Measurements from ENCODE around the gene EHBP1. TPM values are rescaled to one million over a fixed set of nuclear protein-coding genes. Genes with fewer than 3 reads are reported as not detected.
A peak's percentile ranks its signal among the peaks of the same experiment; 100 is the strongest.
"Not testable (repeated sequence)": the region's sequence is repeated elsewhere in the genome, so short reads cannot be mapped to it uniquely, and the experiment has no call there.

The EHBP1 gene
- polyA plus RNA-seq, 3 donors = 44.8 to 54.3 (median 50.8) TPM

- DNase-seq (ENCODE audit: extremely low read depth in 1 of 11, low read depth in 9 of 11, low spot score in 4 of 11) = not testable (repeated sequence)
Measured at GRCh38 chr2:62749111-62749510, 43.6 kb downstream of the EHBP1 start.

GRCh38 chr2:62757029-62757428, 51.5 kb downstream of the EHBP1 start:
- no peak for DNase-seq (ENCODE audit: extremely low read depth in 1 of 11, low read depth in 9 of 11, low spot score in 4 of 11)

GRCh38 chr2:62760026-62760425, 54.5 kb downstream of the EHBP1 start:
- DNase-seq (ENCODE audit: extremely low read depth in 1 of 11, low read depth in 9 of 11, low spot score in 4 of 11) = no peak

GRCh38 chr2:62760555-62760954, 55.0 kb downstream of the EHBP1 start:
- DNase-seq (ENCODE audit: extremely low read depth in 1 of 11, low read depth in 9 of 11, low spot score in 4 of 11) = no peak

- DNase-seq (ENCODE audit: extremely low read depth in 1 of 11, low read depth in 9 of 11, low spot score in 4 of 11) = no peak
Measured at GRCh38 chr2:62765619-62766376, 60.3 kb downstream of the EHBP1 start.

- DNase-seq (ENCODE audit: extremely low read depth in 1 of 11, low read depth in 9 of 11, low spot score in 4 of 11) = no peak
Measured at GRCh38 chr2:62768615-62769014, 63.1 kb downstream of the EHBP1 start.

DNA sequence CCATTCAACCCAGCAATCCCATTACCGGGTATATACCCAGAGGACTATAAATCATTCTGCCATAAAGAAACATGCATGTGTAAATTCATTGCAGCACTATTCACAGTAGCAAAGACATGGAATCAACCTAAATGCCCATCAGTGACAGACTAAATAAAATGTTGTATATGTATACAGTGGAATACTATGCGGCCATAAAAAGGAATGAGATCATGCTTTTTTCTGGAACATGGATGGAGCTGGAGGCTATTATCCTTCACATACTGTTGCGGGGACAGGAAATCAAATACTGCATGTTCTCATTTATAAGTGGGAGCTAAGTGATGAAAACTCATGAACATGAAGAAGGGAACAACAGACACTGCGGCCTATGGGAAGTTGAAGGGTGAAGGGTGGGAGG, 65.1 kb downstream of the EHBP1 start:
- no peak for DNase-seq (ENCODE audit: extremely low read depth in 1 of 11, low read depth in 9 of 11, low spot score in 4 of 11)

GRCh38 chr2:62774555-62775366, 69.2 kb downstream of the EHBP1 start:
- peak in 8 of 11 donors; percentile 6 to 59 (median 32) for DNase-seq (ENCODE audit: extremely low read depth in 1 of 11, low read depth in 9 of 11, low spot score in 4 of 11)

GRCh38 chr2:62775367-62775668, 69.8 kb downstream of the EHBP1 start:
- DNase-seq (ENCODE audit: extremely low read depth in 1 of 11, low read depth in 9 of 11, low spot score in 4 of 11) = no peak

GRCh38 chr2:62783679-62784078, 78.2 kb downstream of the EHBP1 start:
- DNase-seq (ENCODE audit: extremely low read depth in 1 of 11, low read depth in 9 of 11, low spot score in 4 of 11) = peak in 1 of 11 donors; percentile 12

DNA sequence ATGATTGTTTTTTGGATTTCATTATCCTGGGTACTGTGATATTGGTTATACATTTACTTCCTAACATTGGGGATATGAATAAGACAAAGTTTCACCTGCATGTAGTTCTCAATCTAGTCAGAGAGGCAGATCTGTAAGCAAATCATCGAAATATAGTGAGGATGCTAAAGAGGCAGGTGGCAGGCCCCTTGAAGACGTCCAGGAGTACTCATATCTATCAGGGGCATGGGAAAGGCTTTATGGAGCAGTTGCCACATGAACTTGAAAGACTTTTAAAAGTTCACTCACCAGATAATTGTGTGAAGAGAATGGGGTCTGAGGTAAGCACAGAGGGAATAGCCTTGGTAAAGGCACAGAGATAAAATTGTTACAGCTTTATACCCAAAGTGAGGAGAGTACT, 78.8 kb downstream of the EHBP1 start:
- DNase-seq (ENCODE audit: extremely low read depth in 1 of 11, low read depth in 9 of 11, low spot score in 4 of 11) = no peak

- no peak for DNase-seq (ENCODE audit: extremely low read depth in 1 of 11, low read depth in 9 of 11, low spot score in 4 of 11)
Measured at GRCh38 chr2:62785216-62785615, 79.7 kb downstream of the EHBP1 start.

DNA sequence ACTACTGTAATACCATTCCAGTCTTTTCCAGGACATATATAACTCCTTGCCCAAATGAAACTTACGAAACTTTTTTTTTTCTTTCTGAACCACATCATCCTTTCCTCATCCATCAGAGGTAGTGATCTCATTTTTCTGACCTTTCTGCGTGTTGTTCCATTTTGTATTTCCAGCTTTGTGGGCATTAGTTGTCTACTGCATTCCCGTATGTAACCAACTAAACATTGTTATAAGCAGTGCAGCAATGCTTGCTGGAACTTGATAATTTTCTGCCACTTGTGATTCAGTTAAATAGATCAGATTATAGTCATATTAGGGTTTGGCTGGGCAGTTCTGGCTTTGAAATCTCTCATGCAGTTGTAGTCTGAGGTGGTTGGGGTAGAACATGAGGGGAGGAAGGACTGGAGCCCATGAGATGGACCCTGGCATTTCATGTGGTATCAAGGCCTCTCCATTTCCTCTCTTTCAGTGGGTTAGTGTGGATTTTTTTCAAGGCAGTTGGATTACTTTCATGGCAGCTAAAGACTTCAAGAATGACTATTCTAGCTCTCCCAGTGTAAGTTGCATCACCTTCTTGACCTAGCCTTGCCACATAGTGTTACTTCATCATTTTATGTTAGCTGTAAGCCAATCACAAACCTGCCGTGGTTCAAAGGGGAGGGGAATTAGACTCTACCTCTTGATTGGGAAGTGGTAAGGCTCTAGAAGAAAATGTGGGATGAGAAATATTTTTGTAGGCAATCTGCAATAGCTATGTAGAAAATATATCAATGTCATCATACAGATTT, 80.5 kb downstream of the EHBP1 start:
- no peak for DNase-seq (ENCODE audit: extremely low read depth in 1 of 11, low read depth in 9 of 11, low spot score in 4 of 11)

GRCh38 chr2:62787386-62787785, 81.9 kb downstream of the EHBP1 start:
- DNase-seq (ENCODE audit: extremely low read depth in 1 of 11, low read depth in 9 of 11, low spot score in 4 of 11) = peak in 4 of 11 donors; percentile 8 to 20 (median 18)

DNA sequence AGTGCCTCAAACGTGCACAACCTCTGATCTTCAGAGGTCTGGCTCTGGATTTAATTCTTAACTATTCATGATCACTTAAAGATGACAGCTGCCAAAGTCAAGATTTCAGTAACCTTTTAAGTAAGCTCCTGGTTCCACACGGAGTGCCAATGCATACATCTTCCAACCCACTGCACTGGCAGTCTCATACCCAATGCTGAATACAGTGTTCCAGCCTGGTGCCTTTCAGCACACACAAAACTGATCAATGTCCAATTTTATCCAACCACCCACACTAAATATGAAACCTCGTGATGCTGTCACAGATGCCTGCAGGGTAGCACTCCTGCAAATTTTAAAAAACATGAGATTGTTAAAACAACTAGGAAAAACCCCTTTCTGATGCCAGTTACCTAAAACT, 84.0 kb downstream of the EHBP1 start:
- DNase-seq (ENCODE audit: extremely low read depth in 1 of 11, low read depth in 9 of 11, low spot score in 4 of 11) = no peak

- DNase-seq (ENCODE audit: extremely low read depth in 1 of 11, low read depth in 9 of 11, low spot score in 4 of 11) = no peak
Measured at GRCh38 chr2:62789918-62790317, 84.4 kb downstream of the EHBP1 start.

DNA sequence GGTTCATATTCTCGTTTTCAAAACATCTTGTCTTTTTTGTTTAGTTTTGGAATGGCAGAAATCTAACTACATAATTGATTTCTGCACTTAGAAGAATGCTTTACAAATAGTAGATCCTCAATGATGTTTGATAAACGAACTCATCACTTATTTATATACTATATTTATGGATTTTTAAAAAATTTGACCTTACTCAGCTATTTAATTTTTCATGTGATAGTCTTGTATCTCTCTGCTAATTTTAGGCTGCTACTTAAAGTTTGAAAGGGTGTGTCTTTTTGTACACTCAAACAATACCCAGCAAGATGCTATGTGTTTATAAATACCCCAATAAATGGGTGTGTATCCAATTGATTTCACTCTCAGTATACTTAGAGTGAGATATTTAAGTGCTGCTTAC, 86.9 kb downstream of the EHBP1 start:
- DNase-seq (ENCODE audit: extremely low read depth in 1 of 11, low read depth in 9 of 11, low spot score in 4 of 11) = no peak

- no peak for DNase-seq (ENCODE audit: extremely low read depth in 1 of 11, low read depth in 9 of 11, low spot score in 4 of 11)
Measured at GRCh38 chr2:62793213-62793612, 87.7 kb downstream of the EHBP1 start.

GRCh38 chr2:62794791-62795190, 89.3 kb downstream of the EHBP1 start:
- peak in 5 of 11 donors; percentile 17 to 52 (median 25) for DNase-seq (ENCODE audit: extremely low read depth in 1 of 11, low read depth in 9 of 11, low spot score in 4 of 11)

DNA sequence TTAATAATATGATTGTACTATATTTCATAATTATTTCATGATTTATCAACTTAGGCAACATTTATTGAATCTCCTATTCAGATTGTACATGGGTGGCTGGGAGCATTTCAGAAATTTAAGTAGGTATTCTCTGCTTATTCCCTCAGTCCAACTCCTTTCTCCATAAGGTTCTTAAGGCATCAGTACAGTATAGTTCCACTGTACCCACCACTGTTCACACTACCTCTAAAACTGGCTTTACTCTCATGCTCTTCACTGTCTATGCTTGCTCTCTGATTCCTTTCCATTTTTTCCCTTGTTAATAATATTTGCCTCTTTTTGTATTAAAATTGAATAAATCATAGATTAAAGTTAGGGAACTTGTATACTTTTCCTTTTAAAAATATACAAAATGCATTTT, 89.8 kb downstream of the EHBP1 start:
- DNase-seq (ENCODE audit: extremely low read depth in 1 of 11, low read depth in 9 of 11, low spot score in 4 of 11) = no peak

All from renal cortex interstitium (tissue), 11 donors.